HepG2 (cell line): ENCODE data around the gene TIMM44. TPM values are rescaled to one million over a fixed set of nuclear protein-coding genes. Genes with fewer than 3 reads are reported as not detected.

Experiments used
- ATAC-seq: fragments of 200-7000 bp; cut with Tn5 transposase; 3 replicates; pipeline ENCODE4 v1.9.1; 2020; ENCODE audit warnings: mild to moderate bottlenecking, moderate library complexity
- BruUV-seq: library from RNA; stranded (reverse); fragments of 400-500 nt; replicated peaks from 2 replicates; lab custom pipeline; 2021; lab: Mats Ljungman, UMichigan
- CTCF ChIA-PET: fragments of 300-600 bp; formaldehyde crosslinking; extraction: SDS; loops from one replicate; lab custom pipeline; 2021; ENCODE audit warnings: low total read pairs, inconsistent platforms, low intra/inter-chr PET ratio; lab: Yijun Ruan, JAX
- POLR2A ChIA-PET: fragments of 350-600 bp; sonication (Branson Sonifier 250); formaldehyde crosslinking; loops from one replicate; lab custom pipeline; 2020; ENCODE audit warnings: antibody characterized with exemption, inconsistent platforms; lab: Yijun Ruan, JAX
- DNase-seq: peaks from one replicate; pipeline ENCODE4 v3.0.0-alpha.2; 2015; ENCODE audit warnings: low spot score
- FAIRE-seq: peaks from 3 replicates; lab custom pipeline; 2011; peaks lifted over from hg19 to GRCh38; lab: Jason Lieb, UNC
- H2AFZ ChIP-seq: one replicate; pipeline ENCODE4 v1.6.1; 2011; ENCODE audit warnings: low read length, inconsistent platforms
- H3K27ac ChIP-seq: fragments of 300-600 bp; 3 replicates; pipeline ENCODE4 v1.8.0; 2011; ENCODE audit warnings: mixed run types, mild to moderate bottlenecking, mixed read lengths, low read length, inconsistent platforms; ENCODE audit not compliant: insufficient read depth; ENCODE audit errors: extremely low read length
- H3K27me3 ChIP-seq, 2 experiments: fragments of 200-600 bp in 1 of 2; 2 replicates in 1 of 2; 3 replicates in 1 of 2; pipeline versions ENCODE4 v1.6.0 to v1.8.0; 2011; ENCODE audit warnings: low read length in 2 of 2, mild to moderate bottlenecking in 2 of 2, moderate library complexity in 2 of 2, inconsistent platforms in 1 of 2; ENCODE audit not compliant: insufficient read depth in 2 of 2, control insufficient read depth in 1 of 2
- H3K36me3 ChIP-seq, 2 experiments: fragments of 200-600 bp in 1 of 2; replicated peaks in 1 of 2; 2 replicates in 1 of 2; 3 replicates in 1 of 2; pipeline versions ENCODE4 v1.5.1 to v1.8.0; 2011; ENCODE audit warnings: low read length in 2 of 2, inconsistent platforms in 1 of 2; ENCODE audit not compliant: insufficient read depth in 2 of 2, control insufficient read depth in 1 of 2
- H3K4me1 ChIP-seq: 2 replicates; pipeline ENCODE4 v1.5.1; 2012; ENCODE audit warnings: low read length, inconsistent platforms; ENCODE audit not compliant: insufficient read depth
- H3K4me2 ChIP-seq: 2 replicates; pipeline ENCODE4 v1.6.0; 2011; ENCODE audit warnings: low read depth, low read length, inconsistent platforms
- H3K4me3 ChIP-seq, 3 experiments: fragments of 200-600 bp in 1 of 3; sonication (generic), shearing (Covaris generic) in 1 of 3; replicated peaks in 1 of 3; 2 replicates each; pipeline ENCODE4 v1.5.1; 2011 to 2016; ENCODE audit warnings: low read length in 3 of 3, inconsistent platforms in 2 of 3, low read depth in 2 of 3, mild to moderate bottlenecking in 2 of 3, control low read depth in 1 of 3, mixed read lengths in 1 of 3; ENCODE audit not compliant: insufficient read depth in 1 of 3
- H3K79me2 ChIP-seq: one replicate; pipeline ENCODE4 v1.6.1; 2011; ENCODE audit warnings: low read length, inconsistent platforms; ENCODE audit not compliant: insufficient read depth
- H3K9ac ChIP-seq: 2 replicates; pipeline ENCODE4 v1.6.0; 2011; ENCODE audit warnings: mild to moderate bottlenecking, low read depth, low read length, inconsistent platforms; ENCODE audit not compliant: insufficient read depth
- H3K9me3 ChIP-seq: 2 replicates; pipeline ENCODE4 v1.5.1; 2012; ENCODE audit warnings: mild to moderate bottlenecking, low read length
- H4K20me1 ChIP-seq: 2 replicates; pipeline ENCODE4 v1.6.0; 2011; ENCODE audit warnings: inconsistent platforms, mild to moderate bottlenecking, low read length, moderate library complexity; ENCODE audit not compliant: insufficient read depth
- AKAP8 ChIP-seq: sonication (generic); formaldehyde crosslinking; IDR thresholded peaks from 2 replicates; pipeline ENCODE4 v1.5.1; 2020; ENCODE audit warnings: mild to moderate bottlenecking, missing genetic modification reagents
- DRAP1 ChIP-seq: IDR thresholded peaks from 2 replicates; pipeline ENCODE4 v1.6.1; 2016; ENCODE audit warnings: missing genetic modification reagents, missing compliant biosample characterization
- ERF ChIP-seq: IDR thresholded peaks from 2 replicates; pipeline ENCODE4 v1.6.1; 2018; ENCODE audit warnings: missing biosample characterization, missing genetic modification reagents
- ETV6 ChIP-seq: sonication (generic); formaldehyde crosslinking; conservative IDR thresholded peaks from 2 replicates; pipeline ENCODE4 v1.4.0; 2020; ENCODE audit warnings: missing genetic modification reagents
- HHEX ChIP-seq: IDR thresholded peaks from 2 replicates; pipeline ENCODE4 v1.6.1; 2016; ENCODE audit warnings: control low read depth
- HOXA5 ChIP-seq: sonication (generic); formaldehyde crosslinking; IDR thresholded peaks from 2 replicates; pipeline ENCODE4 v1.4.0; 2020; ENCODE audit warnings: missing genetic modification reagents
- IKZF5 ChIP-seq: IDR thresholded peaks from 2 replicates; pipeline ENCODE4 v1.6.1; 2018; ENCODE audit warnings: missing genetic modification reagents, mild to moderate bottlenecking, missing compliant biosample characterization
- MED8 ChIP-seq: sonication (generic); formaldehyde crosslinking; IDR thresholded peaks from 2 replicates; pipeline ENCODE4 v1.8.1; 2023; ENCODE audit warnings: mild to moderate bottlenecking, missing genetic modification reagents; ENCODE audit not compliant: insufficient replicate concordance
- MTF1 ChIP-seq: sonication (generic); formaldehyde crosslinking; IDR thresholded peaks from 2 replicates; pipeline ENCODE4 v1.5.0; 2020; ENCODE audit warnings: missing genetic modification reagents
- NBN ChIP-seq: fragments of 450-650 bp; conservative IDR thresholded peaks from 2 replicates; pipeline ENCODE4 v1.6.1; 2017
- NR2C2 ChIP-seq: sonication (generic); formaldehyde crosslinking; IDR thresholded peaks from 2 replicates; pipeline ENCODE4 v1.4.0; 2020; ENCODE audit warnings: missing genetic modification reagents, mild to moderate bottlenecking, moderate library complexity, borderline replicate concordance
- RBM39 ChIP-seq: fragments of 200-400 bp; formaldehyde crosslinking; IDR thresholded peaks from one replicate; pipeline ENCODE4 v1.6.1; 2018; ENCODE audit warnings: antibody characterized with exemption, mild to moderate bottlenecking, low read depth, low read length; ENCODE audit not compliant: poor library complexity, severe bottlenecking
- RELA ChIP-seq: sonication (generic); formaldehyde crosslinking; IDR thresholded peaks from 2 replicates; pipeline ENCODE4 v1.4.0; 2020; ENCODE audit warnings: missing genetic modification reagents
- SNAPC4 ChIP-seq: sonication (generic); formaldehyde crosslinking; IDR thresholded peaks from 2 replicates; pipeline ENCODE4 v1.4.0; 2020; ENCODE audit warnings: mild to moderate bottlenecking, missing genetic modification reagents
- YEATS2 ChIP-seq: sonication (generic); formaldehyde crosslinking; IDR thresholded peaks from 2 replicates; pipeline ENCODE4 v1.4.0; 2020; ENCODE audit warnings: missing genetic modification reagents, borderline replicate concordance
- ZNF317 ChIP-seq: sonication (generic); formaldehyde crosslinking; IDR thresholded peaks from 2 replicates; pipeline ENCODE4 v1.5.0; 2020; ENCODE audit warnings: mild to moderate bottlenecking, missing genetic modification reagents
- ZNF468 ChIP-seq: sonication (generic); formaldehyde crosslinking; IDR thresholded peaks from 2 replicates; pipeline ENCODE4 v1.8.0; 2022; ENCODE audit warnings: mild to moderate bottlenecking, moderate library complexity, missing genetic modification reagents
- ZNF550 ChIP-seq: sonication (generic); formaldehyde crosslinking; IDR thresholded peaks from 2 replicates; pipeline ENCODE4 v1.4.0; 2020; ENCODE audit warnings: mild to moderate bottlenecking, missing genetic modification reagents, borderline replicate concordance
- ZNF557 ChIP-seq: sonication (generic); formaldehyde crosslinking; IDR thresholded peaks from 2 replicates; pipeline ENCODE4 v1.4.0; 2020; ENCODE audit warnings: missing genetic modification reagents
- WGBS: methylation state at CpG from one replicate; pipeline ENCODE4 v1.1.6; 2017; ENCODE audit warnings: low lambda C conversion rate; 5-methylcytosine and 5-hydroxymethylcytosine counted together
- in situ Hi-C: cut with HindIII; loops from 2 replicates; pipeline ENCODE4 v1.10.0; 2017; ENCODE audit warnings: low pct_unique_long_range_greater_than_20kb; ENCODE audit not compliant: extremely low pct_ligation_motif_present
- intact Hi-C: fragments of 100-400 bp; cut with micrococcal nuclease; formaldehyde crosslinking; loops from one replicate; pipeline ENCODE4 v1.10.0; 2022; ENCODE audit not compliant: unreplicated experiment
- polyA plus RNA-seq, 8 experiments: library from polyadenylated mRNA; depleted of rRNA in 3 of 8; stranded (reverse) in 7 of 8; unstranded in 1 of 8; fragments of >200 nt; fragmentation: Illumina TruSeq in 4 of 8; extraction: Trizol in 4 of 8; gene quantifications; 2 replicates each; pipeline versions ENCODE4 v1.2.1 to v1.2.3, GENCODE V29; 2011 to 2016; ENCODE audit warnings: low read depth in 4 of 8, missing spikeins in 1 of 8, mixed read lengths in 1 of 8; ENCODE audit not compliant: insufficient read depth in 1 of 8
- total RNA-seq, 5 experiments: library from RNA; depleted of rRNA; stranded (reverse); fragments of >200 nt; fragmentation: Illumina TruSeq; extraction: Trizol; gene quantifications; 2 replicates each; pipeline ENCODE4 v1.2.3, GENCODE V29; 2016; ENCODE audit warnings: low read depth in 1 of 5

The TIMM44 gene
- total and polyA plus RNA-seq, 2 of the 13 experiments (the other 11 are each of a cell fraction or from before 2014, with no cell fraction given): 42.9 to 72.6 TPM

- TF ChIP-seq SNAPC4 (CRISPR knock-in tag) (no peak), ETV6 (CRISPR knock-in tag) (no peak), HOXA5 (CRISPR knock-in tag) (no peak), ZNF468 (CRISPR knock-in tag) (no peak)
These were observed 44.5 kb downstream of the TIMM44 start (continued) for GRCh38 chr19:7898967-7899366.

- DNase-seq (peak; percentile 86), FAIRE-seq (peak; percentile 84), ATAC-seq (peak; percentile 72)
- Histone ChIP-seq H3K4me2 (peak overlapping the region; percentile 31; the same call in 1 of the 2 replicates), H4K20me1 (no peaks in the 10 kb centered on the region), H2AFZ (no peak overlapping the region), H3K79me2 (no peaks in the 10 kb centered on the region), H3K27me3 (no peaks in the 10 kb centered on the region), H3K9me3 (no peaks in the 10 kb centered on the region), H3K4me3 (no peak overlapping the region), H3K27ac (peak overlapping the region; percentile 59), H3K4me1 (peaks cover 56% of the 10 kb centered on the region), H3K9ac (no peak overlapping the region), H3K36me3 (peaks cover 9 to 15% of the 10 kb centered on the region in 2 experiments; a peak in 2 of 5 replicates)
- CTCF ChIA-PET: no interaction called here
- POLR2A ChIA-PET: interaction anchor here (0.7 to 2.8 kb wide), 11 partner anchors 9 to 105 kb away, joined by 3 to 34 read pairs (median 5); partner anchors contain the start of genes LRRC8E, SNAPC2 and TIMM44
- 25% methylated on average over 11 of the region's 11 CpGs for WGBS
- intact Hi-C loops (no loop called here), in situ Hi-C loops (no loop called here)
- no TSS peak for BruUV-seq
- TF ChIP-seq ERF: no peak
- TF ChIP-seq IKZF5 (CRISPR knock-in tag): peak; percentile 47; the same call in 1 of the 2 replicates
- TF ChIP-seq ZNF557 (CRISPR knock-in tag): no peak
- no peak for TF ChIP-seq RELA (CRISPR knock-in tag)
- no peak for TF ChIP-seq HHEX (CRISPR knock-in tag)
- peak; percentile 37; the same call in 1 of the 2 replicates for TF ChIP-seq NR2C2 (CRISPR knock-in tag)
- no peak for TF ChIP-seq MED8 (CRISPR knock-in tag)
- TF ChIP-seq YEATS2 (CRISPR knock-in tag): no peak
- no peak for TF ChIP-seq NBN
- no peak for TF ChIP-seq DRAP1 (CRISPR knock-in tag)
- no peak for TF ChIP-seq ZNF550
- no peak for TF ChIP-seq RBM39
- TF ChIP-seq ZNF317 (CRISPR knock-in tag): no peak
- peak; percentile 72; the same call in 1 of the 2 replicates for TF ChIP-seq AKAP8
- TF ChIP-seq MTF1 (CRISPR knock-in tag): no peak
These were observed 46.2 kb downstream of the TIMM44 start for GRCh38 chr19:7897292-7897691.
